Putamen (tissue), 1 donor: ENCODE measurements around the gene ZFHX3.

Experiments used
- DNase-seq: peaks from one replicate; pipeline ENCODE4 v3.0.0-alpha.2; 2016; ENCODE audit warnings: low spot score

Gene ZFHX3

DNA sequence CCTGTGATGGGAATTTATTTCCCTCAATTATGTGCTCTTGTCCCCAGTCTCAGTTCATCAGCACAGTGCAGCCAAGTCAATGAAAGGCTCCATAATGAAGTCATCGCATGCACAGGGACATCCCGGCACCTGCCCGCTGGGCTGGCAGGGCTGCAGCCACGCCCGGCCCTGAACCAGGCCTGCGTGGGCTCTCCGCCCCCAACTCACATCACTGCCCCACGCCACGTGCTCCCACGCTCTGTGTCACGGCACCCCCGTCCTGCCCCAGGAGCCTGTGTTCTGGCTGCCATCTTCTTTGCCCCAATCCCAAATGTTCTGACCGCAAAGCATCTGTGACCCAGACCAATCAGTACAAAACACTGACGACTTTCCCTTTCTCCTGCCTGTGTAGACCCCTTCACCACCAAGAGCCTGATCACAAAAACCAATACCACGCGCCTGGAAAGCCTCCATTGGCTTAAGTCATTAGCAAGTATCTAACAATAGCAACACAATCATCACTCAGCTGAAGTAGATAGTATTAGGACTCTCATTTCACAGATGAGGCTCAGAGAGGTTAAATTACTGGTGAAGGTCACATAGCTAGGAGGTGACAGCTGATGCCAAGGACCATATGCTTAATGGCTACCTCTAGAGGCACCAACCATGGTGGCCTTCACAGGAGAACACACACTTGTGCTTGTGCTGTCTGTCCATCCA, 202.5 kb downstream of the ZFHX3 start:
- no peak for DNase-seq

DNA sequence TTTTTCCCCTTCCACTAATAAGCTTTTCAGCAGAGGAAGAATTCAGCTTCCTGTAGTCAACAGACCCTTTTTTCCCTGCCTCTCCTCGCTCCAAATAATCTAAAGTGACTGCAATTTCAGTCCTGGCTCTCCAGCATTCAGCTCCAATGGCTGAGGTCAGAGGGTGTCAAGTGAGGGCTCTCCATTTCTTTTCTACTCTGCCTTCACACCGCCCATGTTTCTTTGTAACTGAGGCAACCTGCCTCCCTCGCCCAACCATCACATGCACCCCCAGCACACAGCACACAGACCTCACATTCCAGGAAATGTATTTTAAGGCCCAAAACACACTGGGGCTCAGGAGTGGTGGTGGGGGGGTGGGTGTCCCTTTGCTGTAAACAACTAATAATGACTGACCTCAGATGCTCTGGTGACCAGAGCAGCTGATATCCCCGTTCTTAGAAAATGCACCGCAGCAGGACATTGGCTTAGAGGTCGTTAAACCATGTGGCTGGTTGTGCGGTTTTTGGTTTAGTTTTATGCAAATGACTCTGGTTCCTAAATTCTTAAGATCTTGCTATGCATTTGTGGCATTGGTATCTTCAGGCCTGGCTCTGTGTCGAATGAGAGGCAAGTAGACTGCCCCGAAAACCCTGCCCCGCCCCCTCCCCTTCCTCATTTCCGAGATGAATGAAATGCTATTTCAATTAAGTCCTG, 203.6 kb downstream of the ZFHX3 start:
- DNase-seq: no peak

DNA sequence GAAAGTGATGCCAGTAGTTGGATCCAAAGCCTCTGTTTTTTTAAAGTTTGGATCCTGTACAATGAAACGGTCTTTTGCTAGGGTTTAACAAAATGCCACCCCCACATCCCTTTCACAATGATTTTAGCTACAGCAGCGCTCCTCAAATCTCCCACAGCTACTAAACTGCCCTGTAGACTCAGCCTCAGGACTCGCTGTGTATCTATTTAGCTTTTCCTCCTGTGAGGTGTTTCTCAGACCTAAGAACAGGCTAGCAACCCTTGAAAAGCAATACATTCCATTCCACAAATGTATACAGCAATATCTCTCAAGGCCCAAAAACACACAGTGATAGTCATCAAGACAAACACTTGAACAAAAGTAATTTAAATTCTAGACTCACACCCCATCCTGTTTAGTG, 206.4 kb downstream of the ZFHX3 start:
- no peak for DNase-seq

DNA sequence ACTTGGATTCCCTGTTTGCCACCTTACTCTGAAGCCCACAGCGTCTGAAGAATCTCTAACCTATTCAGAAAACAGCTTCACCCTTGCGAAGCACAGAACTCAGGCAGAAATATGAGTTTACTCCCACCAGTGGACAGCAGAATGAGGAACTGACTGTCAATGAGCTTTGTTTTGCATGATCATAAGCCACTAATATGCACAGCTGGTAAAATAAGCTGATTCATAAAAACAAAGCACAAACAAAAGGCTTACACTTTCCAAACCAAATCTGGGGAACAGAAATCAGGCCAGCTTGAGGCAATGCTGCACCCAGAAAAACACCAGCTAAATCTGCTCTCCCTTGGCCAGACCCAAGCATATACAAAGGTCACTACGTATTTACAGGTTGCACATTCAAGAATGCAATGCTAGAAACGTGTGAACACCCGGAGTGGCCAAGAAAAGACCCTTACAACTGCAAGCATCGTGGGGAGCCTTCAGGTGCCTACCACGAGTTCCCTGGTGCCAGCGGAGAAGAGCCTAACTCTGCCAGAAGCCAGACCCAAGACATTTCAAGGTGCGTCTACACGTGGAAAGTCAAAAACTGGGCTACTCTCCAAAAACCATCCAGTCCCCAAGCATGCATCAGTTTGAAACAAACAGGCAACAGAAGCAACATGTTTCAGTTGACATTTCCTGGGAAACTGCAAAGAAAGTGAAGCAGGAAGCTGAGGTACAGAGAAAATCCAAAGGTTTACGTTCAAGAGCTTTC, 207.1 kb downstream of the ZFHX3 start:
- DNase-seq: no peak

DNA sequence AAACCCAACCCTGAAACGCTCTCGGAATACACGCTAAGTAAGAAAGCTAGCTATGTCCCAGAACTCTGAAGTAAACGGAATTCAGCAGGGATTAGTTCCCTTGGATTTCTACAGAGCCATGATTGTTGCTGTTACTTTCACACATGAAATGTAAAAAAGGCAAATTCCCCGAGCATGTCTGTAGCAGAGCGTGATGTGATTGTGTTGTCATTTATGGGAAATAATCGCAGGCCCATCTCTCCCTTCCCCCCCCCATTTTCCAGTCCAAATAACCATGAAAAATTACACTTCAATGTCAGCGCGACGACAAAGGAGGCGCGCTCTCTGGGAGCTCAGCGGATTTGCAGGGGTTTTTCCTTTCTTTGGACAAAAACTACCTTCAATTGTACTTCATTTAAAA, 209.0 kb downstream of the ZFHX3 start:
- DNase-seq: no peak

DNA sequence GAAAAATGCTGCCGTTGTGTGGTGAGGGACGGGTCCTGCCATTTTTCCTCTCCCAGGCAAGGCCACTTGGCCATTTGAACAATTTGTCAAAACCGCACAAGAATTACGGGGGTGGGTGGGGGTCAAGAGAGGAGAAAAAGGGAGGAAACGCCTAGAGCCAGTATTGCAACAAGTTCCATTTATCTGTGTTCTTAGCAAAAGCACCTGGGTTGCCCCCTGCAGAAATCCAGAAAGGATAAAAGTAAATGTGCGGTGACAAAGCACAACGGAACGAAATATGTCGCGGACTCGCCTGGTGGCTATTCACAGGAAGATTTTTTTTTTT, 209.4 kb downstream of the ZFHX3 start:
- DNase-seq: no peak

DNA sequence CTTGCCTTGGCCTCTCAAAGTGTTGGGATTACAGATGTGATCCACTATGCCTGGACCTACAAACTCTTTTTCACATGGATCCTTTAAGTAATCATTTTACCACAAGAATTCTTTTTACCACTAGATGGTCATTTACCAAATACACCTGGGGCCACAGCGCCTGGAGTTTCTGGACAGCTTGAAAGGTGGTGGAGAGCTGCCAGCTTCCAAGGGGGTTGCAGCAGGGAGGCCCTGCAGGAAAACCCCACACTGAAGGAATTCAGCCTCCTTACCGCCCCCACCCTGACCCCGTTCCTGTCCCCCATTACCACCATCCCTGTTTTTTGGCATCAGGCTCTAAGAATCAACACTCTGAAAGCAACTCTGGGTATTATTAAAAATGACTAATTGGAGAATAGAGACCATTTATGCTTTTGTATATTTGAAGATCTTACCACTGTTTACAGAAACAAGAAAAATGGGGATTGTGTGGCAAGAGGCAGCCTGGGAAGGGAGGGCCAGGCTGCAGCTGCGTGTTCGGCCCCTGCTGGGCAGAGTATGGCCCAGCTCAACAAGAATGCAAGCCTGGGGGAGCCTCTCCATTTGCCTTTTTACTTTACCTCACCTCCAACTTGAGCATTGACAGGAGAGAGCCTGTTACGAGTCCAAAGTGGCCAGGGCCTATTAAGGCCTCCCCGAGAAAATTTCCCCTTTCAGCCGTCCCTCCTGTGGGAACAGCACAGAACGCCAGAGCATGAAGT, 209.9 kb downstream of the ZFHX3 start:
- no peak for DNase-seq

DNA sequence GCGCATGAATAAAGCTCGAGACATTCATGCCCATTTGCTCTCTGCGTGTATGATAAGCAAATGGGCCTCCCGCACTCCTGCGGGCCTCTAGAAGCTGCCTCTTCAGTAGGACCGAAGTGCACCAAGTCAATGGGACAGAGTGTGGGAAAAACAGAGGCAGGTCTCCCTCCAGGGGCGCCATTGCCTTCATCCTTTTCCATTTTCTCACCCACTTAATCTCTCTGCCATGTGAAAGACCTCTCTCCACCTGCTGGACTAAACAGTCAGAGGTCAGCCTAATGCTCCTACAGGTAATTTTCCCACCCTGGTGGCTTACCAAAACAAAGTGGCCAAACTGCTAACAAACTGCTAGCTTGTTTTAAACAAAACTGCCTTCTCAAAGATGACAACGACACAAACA, 210.9 kb downstream of the ZFHX3 start:
- DNase-seq: no peak

DNA sequence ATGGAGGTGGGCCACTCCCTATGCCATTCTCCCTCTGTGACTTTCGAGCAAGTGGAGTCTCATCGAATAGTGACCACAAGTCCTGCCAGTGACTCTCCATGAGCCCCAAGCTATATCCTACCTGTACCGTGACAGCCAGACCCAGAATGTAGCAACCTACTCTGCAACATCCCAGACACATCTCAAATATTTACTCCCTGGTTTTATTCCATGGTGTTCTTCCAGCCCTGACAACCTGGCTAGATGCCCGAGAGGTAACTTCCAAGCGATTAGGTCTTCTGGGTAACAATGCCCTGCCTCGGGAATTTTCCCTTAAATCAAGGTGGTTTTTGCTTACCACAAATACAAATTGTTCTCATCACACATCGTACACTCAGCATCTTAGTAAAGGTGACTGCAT, 211.7 kb downstream of the ZFHX3 start:
- DNase-seq: no peak

DNA sequence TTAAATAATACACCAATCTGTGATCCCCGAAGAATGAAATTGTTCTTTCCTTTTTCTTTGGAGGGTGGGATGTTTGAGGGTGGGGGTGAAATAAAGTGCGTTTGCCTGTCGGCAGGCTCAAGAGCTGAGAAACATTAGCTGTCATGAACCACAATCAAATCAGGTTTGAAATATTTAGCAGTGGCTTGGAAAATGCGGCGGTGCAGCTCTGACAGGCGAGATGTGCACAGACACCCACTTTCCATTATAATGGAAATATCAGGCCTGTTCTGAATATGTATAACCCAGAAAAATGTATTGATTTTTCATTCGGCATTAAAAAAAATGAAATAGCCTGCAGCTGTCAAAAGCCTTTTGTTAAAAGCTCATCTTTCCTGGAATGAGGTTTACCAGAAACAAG, 212.8 kb downstream of the ZFHX3 start:
- DNase-seq: peak; percentile 80

DNA sequence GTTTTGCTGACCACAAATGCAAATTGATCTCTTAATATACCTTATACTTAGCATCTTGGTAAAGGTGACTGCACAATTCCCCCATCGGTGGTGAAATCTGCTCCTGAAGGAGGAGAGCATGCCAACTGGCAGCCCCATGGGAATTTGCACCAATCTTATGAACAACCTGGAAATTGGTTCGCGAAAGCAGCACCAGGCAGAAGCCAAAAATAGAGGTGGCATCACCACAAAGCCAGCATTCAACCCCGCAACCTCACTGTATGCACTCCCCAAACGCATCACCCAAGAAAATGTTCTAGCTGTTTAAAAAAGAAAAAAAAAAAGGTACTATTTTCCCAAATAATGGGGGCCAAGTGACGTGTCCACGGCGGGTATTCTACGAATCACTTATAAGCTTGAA, 213.4 kb downstream of the ZFHX3 start:
- DNase-seq: no peak

DNA sequence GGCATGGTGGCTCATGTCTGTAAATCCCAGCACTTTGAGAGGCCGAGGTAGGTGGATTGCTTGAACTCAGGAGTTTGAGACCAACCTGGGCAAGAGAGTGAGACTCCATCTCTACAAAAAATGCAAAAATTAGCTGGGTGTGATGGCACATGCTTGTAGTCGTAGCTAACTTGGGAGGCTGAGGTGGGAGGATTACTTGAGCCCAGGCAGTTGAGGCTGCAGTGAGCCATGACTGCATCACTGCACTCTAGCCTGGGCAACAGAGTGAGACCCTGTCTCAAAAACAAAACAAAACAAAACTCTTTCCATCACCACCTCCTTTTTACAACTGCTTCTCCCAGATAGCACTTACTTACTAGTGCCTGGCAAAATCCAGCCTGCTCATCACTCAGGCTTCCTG, 214.0 kb downstream of the ZFHX3 start:
- no peak for DNase-seq

DNA sequence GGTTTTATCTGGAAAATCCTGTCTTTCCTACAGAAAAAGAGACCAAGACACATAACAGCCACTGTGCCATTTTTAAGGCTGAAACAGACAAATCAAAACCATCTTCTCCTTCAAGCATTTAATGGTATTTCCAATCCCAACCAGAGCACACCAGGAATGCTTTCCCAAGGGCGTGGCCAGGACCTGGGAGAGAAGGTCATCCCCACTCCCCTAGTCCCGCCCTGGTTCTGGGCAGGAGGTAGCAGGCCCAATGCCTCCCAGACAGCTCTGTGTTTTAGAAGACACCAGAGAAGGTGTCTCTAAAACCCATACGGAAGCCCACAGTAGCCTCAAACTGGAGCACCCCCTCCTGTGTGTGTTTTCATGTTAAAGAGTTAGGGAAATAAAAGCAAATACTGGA, 214.4 kb downstream of the ZFHX3 start:
- DNase-seq: no peak

DNA sequence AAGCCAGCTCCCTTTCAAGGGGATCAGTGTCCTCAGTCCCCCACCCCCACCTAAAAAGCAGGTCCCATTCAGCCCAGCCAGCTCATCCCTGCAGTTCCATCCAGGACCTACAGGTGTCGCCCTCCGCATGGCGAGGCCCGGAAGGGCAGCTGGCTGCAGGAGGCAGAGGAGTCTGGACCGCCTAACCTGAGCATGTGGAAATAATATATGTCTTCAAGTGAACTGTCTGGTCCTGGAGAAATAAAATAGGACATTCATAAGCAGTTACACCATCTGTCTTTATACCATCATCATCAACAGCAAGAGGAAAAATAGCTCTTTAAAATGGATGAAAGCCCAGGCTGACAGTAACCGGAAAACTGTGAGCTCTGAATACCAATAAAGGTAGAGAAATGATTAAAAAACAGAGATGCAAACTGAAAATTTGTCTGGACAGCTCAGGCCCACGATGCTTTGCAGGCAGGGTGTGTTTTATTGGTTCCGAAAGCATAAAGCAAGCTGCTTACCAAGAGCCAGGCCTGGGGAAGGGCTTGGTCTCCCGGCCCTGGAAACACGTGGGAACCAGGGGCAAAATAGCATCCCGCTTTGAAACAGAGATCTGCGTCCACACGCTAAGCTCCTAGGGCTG, 215.2 kb downstream of the ZFHX3 start:
- peak; percentile 45 for DNase-seq

DNA sequence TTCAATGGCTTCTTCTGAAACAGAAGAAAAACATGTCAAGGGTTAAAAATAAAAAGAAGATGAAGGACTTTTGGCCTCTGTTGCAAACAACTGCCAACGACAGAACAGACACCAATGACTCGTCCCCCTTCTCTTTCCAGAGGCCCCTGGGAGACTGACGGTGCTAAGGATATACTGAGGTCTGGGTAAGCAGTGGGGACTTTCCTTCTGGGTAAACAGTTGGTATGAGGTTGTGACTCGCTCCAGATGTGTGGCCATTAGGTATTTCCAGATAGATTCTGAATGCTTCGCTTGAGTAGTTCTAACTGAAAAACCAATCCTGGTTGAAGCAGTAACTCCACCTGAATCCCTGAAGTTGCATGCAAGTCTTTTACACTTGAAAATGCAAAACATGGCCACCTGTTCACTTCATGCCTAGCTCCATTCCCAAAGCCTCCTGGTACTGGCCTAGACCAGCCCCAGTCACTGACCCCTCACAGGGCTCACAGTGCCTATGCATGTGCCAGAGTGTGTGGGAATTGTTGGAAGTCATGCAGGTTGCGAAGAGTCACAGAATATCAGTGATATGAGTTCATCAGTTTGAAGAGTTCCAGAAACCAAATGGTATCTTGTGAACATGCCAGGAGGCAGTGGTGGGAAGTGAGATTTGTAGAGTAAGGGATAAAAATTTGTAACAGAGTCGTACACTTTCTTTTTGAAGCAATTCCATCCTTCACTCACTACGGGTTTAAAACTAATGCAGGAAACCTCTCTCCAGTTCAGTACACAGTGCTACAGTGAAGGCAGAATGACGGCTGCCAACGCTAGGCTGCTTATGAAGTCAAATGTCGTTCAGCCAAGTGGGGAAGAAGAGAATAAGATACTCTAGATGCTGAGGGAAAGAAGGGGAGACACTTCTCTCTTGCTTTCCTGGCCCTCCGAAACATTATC, 217.8 kb downstream of the ZFHX3 start:
- DNase-seq: no peak

DNA sequence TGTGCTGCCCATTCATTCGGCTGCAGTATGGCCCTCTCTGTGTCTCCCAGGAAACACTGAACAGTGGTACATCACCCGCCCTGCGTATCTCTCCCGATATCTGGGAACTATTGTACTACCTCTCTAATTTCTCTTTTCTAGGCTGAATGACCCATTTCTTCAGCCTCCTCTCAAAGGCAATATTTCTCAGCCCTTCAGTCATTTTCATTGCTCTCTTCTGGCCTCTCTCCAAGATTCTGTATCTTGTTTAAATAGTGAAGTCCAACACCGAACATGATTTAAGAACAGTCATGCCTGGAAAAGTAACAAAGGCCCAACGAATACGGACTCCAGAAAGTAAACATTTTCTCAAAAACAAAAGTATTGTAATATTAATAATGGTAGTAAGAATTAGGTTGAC, 220.1 kb downstream of the ZFHX3 start:
- DNase-seq: no peak

DNA sequence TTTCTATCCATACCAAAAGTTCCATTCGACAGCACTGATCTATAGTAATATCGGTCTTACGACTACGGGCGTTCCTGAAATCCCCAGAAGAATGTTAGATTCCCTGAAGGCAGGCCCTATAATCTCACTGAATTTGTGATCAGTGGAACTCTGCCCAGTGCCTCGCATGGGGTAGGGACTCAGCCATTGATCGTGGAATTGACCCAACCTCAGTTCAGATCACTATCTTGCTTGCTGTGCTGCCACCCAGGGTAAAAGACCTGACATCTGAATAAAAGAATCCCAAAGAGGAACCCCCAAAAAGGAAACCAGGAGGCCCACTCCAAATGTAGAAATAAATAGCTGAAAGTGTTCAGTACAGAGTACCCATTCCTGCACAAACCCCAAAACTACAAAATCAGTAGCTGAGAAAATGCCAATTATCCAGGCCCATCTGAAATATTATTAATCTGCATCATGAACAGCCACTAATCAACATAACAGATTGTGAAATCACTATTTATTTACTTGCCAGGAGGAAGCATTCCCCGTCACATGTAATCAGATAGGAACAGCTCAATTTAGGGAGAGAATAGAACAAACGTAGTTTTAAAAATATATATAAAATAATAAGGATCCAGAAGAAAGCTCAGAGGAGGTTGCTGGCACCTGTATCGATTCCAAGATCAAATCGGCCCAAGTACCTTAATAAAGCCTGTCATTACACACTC, 221.9 kb downstream of the ZFHX3 start:
- no peak for DNase-seq

DNA sequence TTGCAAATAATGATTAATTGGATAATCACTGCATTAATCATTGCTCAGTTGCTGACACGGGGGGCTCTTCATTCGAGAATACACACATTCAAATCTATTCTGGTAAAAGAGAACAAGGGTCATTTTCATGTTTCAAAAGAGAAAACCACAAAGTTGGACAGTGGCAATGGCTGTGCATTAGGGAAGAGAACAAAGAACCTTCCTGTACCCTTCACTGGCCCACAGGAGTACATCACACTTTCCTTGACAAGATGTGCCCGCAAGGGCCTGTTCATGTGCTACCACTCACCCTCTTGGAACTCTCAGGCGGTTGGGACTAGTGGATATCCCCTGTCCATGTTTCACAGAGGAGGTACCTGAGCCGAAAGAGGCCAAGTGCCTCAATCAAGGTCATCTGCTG, 223.2 kb downstream of the ZFHX3 start:
- no peak for DNase-seq

DNA sequence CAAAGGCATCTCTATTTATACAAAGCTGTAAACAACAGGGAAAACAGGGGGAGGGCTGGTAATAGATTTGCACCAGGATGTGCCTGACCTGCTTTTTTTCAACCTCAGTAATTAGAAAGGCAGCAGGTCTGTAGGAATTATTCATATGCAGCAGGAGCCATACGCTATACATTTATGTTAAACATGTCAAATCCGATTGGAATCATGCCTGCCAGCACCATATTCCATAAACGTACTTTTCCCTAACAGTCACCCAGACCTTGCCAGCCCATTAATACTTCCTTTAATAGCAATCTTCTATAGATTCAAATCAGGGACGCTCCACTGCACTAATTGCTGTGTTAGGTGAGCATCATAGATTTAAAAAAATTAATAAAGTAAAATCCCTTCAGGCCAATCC, 223.9 kb downstream of the ZFHX3 start:
- no peak for DNase-seq

DNA sequence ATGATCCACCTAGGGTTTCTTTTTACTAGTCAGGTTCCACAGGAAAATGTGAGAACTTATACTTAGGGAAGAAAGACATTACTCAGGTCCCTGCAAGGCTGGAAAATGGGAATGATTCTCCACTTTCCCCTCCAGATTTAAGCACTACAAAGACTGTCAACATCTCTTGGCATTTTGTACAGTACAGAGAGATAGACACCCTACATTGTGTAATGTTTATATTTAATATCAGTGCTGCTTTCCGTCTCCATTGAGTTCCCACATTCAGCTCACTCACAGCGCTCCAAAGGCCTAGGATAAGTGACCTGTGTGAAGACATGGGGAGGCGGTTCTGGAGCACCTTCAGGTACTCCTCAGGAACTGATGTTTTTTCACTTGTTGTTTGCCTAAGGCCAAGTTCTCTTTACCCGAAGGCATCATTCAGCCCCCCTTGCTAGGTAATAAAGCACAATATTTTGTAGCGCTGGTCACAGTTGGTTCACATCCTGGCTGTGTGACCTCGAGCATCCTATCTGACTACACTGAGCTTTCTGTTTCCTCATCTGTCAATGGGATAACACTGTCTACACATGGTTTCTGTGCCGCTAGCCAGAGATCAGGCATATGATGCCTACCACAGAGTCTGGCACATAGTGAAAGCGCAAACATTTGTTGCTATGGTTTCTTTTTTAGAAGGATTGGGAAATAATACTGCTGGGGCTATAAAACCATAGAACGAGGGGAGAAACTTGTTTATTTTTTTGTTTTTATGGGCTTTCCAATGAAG, 226.6 kb downstream of the ZFHX3 start:
- no peak for DNase-seq
